Tibial artery (tissue), 4 donors: ENCODE results near the gene HOXD10.

Source experiments
- DNase-seq, 2 donors: peaks; one replicate each; pipeline ENCODE4 v3.0.0-alpha.2; 2019
- H3K27ac ChIP-seq, 2 donors: fragments of 200-600 bp; sonication (generic) in 1 of 2; 1 replicate in 1 of 2; 2 replicates in 1 of 2; pipeline ENCODE4 v1.5.1; 2018 to 2019; ENCODE audit warnings: mild to moderate bottlenecking in 1 of 2
- H3K27me3 ChIP-seq, 2 donors: fragments of 200-600 bp; sonication (generic) in 1 of 2; one replicate each; pipeline versions ENCODE4 v1.5.1 to v1.6.0; 2016 to 2019
- H3K36me3 ChIP-seq, 3 donors: fragments of 200-600 bp; sonication (generic) in 2 of 3; one replicate each; pipeline ENCODE4 v1.5.1; 2016 to 2019; ENCODE audit warnings: mild to moderate bottlenecking in 2 of 3
- H3K4me1 ChIP-seq, 4 donors: fragments of 200-600 bp; sonication (generic) in 2 of 4; 1 replicate in 3 of 4; 2 replicates in 1 of 4; pipeline ENCODE4 v1.5.1; 2016 to 2019
- H3K4me3 ChIP-seq, 2 donors: fragments of 200-600 bp; sonication (generic) in 1 of 2; 1 replicate in 1 of 2; 2 replicates in 1 of 2; pipeline ENCODE4 v1.5.1; 2018 to 2019; ENCODE audit warnings: mild to moderate bottlenecking in 2 of 2
- H3K9me3 ChIP-seq, 3 donors: fragments of 200-600 bp; sonication (generic) in 1 of 3; one replicate each; pipeline ENCODE4 v1.5.1; 2016 to 2019
- intact Hi-C: fragments of 100-400 bp; cut with DNase I; formaldehyde crosslinking; loops from one replicate; pipeline ENCODE4 v1.15.0; 2023; ENCODE audit warnings: low total_unique reads
- TF ChIP-seq, protein P1 (sequence below), 2 experiments: fragments of 200-600 bp in 1 of 2; fragments of 450-650 bp in 1 of 2; IDR thresholded peaks; one replicate each; pipeline ENCODE4 v1.5.1; 2017 to 2019; ENCODE audit warnings: antibody characterized with exemption in 2 of 2, mild to moderate bottlenecking in 1 of 2, moderate library complexity in 1 of 2

The HOXD10 gene

DNA sequence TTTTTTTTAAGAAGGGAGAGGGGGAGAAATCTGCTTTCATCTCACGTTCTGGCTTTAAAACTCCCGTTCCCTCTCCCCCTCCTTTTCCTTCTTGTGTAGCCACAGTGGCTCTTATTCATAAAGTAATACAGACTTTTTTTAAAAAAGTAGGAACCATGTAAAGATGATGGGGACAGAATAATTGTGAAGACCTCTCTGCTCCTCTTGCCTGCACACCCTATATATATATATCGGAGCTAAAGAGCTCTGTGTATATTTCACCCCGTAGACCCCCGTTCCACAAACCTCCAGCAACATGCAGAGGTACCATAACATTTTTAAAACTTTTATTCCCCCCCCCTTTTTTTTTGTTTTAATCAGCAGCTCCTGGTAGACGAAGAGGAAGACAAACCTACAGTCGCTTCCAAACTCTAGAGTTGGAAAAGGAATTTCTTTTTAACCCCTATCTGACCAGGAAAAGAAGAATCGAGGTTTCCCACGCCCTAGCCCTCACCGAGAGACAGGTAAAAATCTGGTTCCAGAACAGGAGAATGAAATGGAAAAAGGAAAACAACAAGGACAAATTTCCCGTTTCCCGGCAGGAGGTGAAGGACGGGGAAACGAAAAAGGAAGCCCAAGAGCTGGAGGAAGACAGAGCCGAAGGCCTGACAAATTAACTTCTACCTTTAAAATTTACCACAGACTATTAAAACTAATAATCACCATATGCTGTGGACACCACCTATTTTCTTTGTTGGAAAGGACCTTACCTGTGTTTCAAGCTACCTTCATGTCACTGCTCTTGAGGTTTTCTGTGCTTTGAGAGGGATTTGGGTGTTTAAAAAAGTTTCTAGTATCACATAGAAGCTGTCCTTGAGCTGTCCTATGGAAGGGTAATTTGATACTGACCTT lies 14.6 kb downstream of the HOXD10 start:
- Histone ChIP-seq H3K27ac (peak overlapping the region; percentile 79 to 95), H3K27me3 (peaks cover 0 to 41% of the 10 kb centered on the region in 2 donors), H3K4me1 (peaks cover 0 to 54% (median 31%) of the 10 kb centered on the region in 4 donors), H3K4me3 (peak overlapping the region; percentile 60 to 72), H3K36me3 (no peaks in the 10 kb centered on the region), H3K9me3 (no peaks in the 10 kb centered on the region)
- TF ChIP-seq, protein P1, sequence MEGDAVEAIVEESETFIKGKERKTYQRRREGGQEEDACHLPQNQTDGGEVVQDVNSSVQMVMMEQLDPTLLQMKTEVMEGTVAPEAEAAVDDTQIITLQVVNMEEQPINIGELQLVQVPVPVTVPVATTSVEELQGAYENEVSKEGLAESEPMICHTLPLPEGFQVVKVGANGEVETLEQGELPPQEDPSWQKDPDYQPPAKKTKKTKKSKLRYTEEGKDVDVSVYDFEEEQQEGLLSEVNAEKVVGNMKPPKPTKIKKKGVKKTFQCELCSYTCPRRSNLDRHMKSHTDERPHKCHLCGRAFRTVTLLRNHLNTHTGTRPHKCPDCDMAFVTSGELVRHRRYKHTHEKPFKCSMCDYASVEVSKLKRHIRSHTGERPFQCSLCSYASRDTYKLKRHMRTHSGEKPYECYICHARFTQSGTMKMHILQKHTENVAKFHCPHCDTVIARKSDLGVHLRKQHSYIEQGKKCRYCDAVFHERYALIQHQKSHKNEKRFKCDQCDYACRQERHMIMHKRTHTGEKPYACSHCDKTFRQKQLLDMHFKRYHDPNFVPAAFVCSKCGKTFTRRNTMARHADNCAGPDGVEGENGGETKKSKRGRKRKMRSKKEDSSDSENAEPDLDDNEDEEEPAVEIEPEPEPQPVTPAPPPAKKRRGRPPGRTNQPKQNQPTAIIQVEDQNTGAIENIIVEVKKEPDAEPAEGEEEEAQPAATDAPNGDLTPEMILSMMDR (IDR thresholded peaks at IDR 0.05), result no peak
- DNase-seq, result no peak
- intact Hi-C loops, result no loop called here

DNA sequence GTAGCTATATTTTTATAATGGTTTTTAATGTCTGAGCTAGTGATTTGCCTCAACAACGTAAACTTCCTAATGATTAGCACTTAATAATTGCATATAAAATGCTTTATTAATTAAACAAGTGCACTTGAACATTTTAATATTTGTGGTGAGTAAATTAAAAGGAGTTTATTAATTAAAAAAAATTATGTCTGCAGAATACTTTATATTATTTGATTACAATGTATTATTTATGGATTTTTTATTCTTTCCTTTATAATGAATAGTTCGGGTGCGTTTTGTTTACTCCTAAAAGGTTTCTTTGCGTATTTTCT lies 15.2 kb downstream of the HOXD10 start:
- H3K27me3 ChIP-seq, result peaks cover 0 to 44% of the 10 kb centered on the region in 2 donors
- intact Hi-C loops, result no loop called here

DNA sequence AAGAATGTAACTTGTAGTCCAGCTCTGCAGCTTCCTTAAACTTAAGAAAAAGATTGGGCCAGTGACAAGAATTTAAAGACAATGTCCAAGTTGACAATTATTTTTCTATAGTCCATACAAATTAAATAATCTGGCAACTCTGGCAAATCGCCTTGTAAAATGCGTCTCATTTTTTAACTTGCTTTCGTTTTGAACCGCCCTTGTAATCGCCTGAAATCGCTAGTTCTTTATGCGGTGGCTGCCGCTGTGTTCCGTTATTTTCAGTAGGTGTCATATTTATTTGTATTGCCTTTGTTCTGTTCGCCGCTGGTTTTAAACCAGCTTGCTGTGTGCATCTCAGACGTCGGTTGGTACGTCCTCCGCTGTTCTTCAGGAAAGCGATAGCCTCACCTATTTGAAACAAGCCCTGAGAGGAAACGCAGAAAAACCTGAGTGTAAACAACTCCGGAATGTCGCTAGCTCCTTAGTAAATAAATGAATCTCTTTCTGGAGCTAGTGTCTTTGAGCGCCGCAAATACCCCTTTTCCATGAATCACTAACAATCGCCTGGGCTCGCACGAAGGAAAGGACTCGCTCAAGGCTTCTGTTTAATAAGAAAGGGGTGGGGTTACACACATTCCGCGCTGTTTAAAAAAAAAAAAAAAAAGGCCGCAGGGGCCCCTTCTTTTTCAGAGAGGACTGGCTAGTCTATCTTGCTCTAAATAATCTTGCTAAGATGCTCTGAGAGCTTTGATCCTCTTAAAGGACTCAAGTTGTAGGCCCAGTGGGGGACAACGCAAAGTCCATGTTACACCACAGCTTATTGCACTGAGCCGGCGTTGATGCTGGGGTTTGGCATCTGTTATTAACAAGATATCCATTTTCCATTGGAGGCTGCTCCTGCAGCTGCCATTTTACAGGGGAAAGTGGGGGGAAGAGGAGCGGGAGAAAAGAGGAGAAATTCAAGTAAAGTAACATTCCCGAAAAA lies 15.9 kb downstream of the HOXD10 start:
- TF ChIP-seq, protein P1 (IDR thresholded peaks at IDR 0.05), result no peak
- no peak for DNase-seq
- intact Hi-C loops, result no loop called here
- Histone ChIP-seq H3K9me3 (no peaks in the 10 kb centered on the region), H3K27me3 (peaks cover 0 to 50% of the 10 kb centered on the region in 2 donors), H3K4me1 (peaks cover 0 to 61% (median 39%) of the 10 kb centered on the region in 4 donors), H3K4me3 (peak overlapping the region in 1 of 2 donors; percentile 10), H3K27ac (no peak overlapping the region), H3K36me3 (no peaks in the 10 kb centered on the region)

More for the DNA sequence above, 15.2 kb downstream of the HOXD10 start:
- TF ChIP-seq, protein P1 (IDR thresholded peaks at IDR 0.05), result no peak
- Histone ChIP-seq H3K27ac (no peak overlapping the region), H3K9me3 (no peaks in the 10 kb centered on the region), H3K36me3 (no peaks in the 10 kb centered on the region), H3K4me1 (peaks cover 0 to 60% (median 34%) of the 10 kb centered on the region in 4 donors), H3K4me3 (no peak overlapping the region)
- DNase-seq, result no peak

GRCh38 chr2:176133389-176133788 lies 16.8 kb downstream of the HOXD10 start:
- no peak overlapping the region for H3K4me3 ChIP-seq
- TF ChIP-seq, protein P1 (IDR thresholded peaks at IDR 0.05), result no peak
- no peaks in the 10 kb centered on the region for H3K36me3 ChIP-seq
- peaks cover 0 to 42% of the 10 kb centered on the region in 2 donors for H3K27me3 ChIP-seq
- DNase-seq, result no peak
- no peaks in the 10 kb centered on the region for H3K9me3 ChIP-seq
- intact Hi-C loops, result no loop called here
- H3K4me1 ChIP-seq, result peaks cover 0 to 61% (median 39%) of the 10 kb centered on the region in 4 donors
- H3K27ac ChIP-seq, result no peak overlapping the region

DNA sequence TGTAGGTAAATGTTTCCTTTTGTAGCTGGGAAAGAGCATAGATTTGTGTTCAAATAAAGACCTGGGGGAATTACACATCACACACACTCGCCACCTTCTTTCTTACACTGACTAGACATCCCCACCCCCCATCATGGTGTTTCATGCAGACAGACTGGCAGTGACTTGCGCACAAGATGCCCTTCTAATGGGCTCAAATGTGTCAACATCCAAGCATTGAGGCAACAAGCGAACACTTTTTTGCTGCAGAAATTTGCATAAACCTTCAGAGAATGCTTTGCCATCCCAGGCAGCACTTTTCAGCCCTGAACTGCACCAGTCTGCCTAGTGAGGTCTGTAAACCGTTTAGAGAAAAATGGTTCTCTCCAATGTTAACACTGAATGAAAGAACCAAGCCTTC lies 17.5 kb downstream of the HOXD10 start:
- Histone ChIP-seq H3K36me3 (no peaks in the 10 kb centered on the region), H3K4me1 (peaks cover 0 to 55% (median 33%) of the 10 kb centered on the region in 4 donors), H3K4me3 (no peak overlapping the region), H3K27me3 (peaks cover 0 to 36% of the 10 kb centered on the region in 2 donors), H3K9me3 (no peaks in the 10 kb centered on the region), H3K27ac (no peak overlapping the region)
- TF ChIP-seq, protein P1 (IDR thresholded peaks at IDR 0.05), result no peak
- no peak for DNase-seq
- intact Hi-C loops, result no loop called here
